ENCODE results near the gene SLC2A8. TPM values are rescaled to one million over a fixed set of nuclear protein-coding genes. Genes with fewer than 3 reads are reported as not detected.

SLC2A8 gene
- polyA plus RNA-seq, 1 donor (not counting 4 experiments of a cell fraction or from before 2014, with no cell fraction given) = 7.1 TPM

- Histone ChIP-seq H3K27me3 (ENCODE audit: control insufficient read depth, extremely low read depth, insufficient read depth, low read length) (no peaks in the 10 kb centered on the region), H3K9me3 (ENCODE audit: control insufficient read depth, low read depth, low read length) (no peaks in the 10 kb centered on the region), H3K27ac (ENCODE audit: control insufficient read depth, insufficient read depth, low read length) (no peak overlapping the region), H3K9me1 (ENCODE audit: control insufficient read depth, extremely low read depth, insufficient read depth, low read length) (no peaks in the 10 kb centered on the region), H4K20me1 (ENCODE audit: control insufficient read depth, extremely low read depth, insufficient read depth, low read length) (no peaks in the 10 kb centered on the region), H3K4me2 (ENCODE audit: control insufficient read depth, extremely low read depth, insufficient read depth, low read depth, low read length) (no peak overlapping the region), H2AFZ (ENCODE audit: control insufficient read depth, low read length) (no peak overlapping the region), H3K36me3 (ENCODE audit: control insufficient read depth in 2 of 2, extremely low read depth in 1 of 2, insufficient read depth in 2 of 2, low read length in 2 of 2) (no peaks in the 10 kb centered on the region), H3K4me3 (ENCODE audit: control insufficient read depth in 2 of 3, extremely low read depth in 1 of 3, insufficient read depth in 2 of 3, low read depth in 1 of 3, low read length in 3 of 3) (no peak overlapping the region), H3K4me1 (ENCODE audit: control insufficient read depth, extremely low read depth, insufficient read depth, low read length) (no peaks in the 10 kb centered on the region), H3K9ac (ENCODE audit: control insufficient read depth, extremely low read depth, insufficient read depth, low read length) (no peak overlapping the region), H3K79me2 (ENCODE audit: control insufficient read depth, insufficient read depth, low read length) (no peaks in the 10 kb centered on the region)
- dilution Hi-C loops (cut with MboI; ENCODE audit: extremely low pct_ligation_motif_present, low sequenced_read_pairs) = no loop called here
- DNase-seq (ENCODE audit: low read depth, low spot score) (no peak), FAIRE-seq (no peak)
- no peak for TF ChIP-seq CTCF (optimal IDR thresholded peaks at IDR 0.05 in 1 of 3, IDR thresholded peaks at IDR 0.05 in 1 of 3, conservative IDR thresholded peaks at IDR 0.05 in 1 of 3; ENCODE audit: extremely low read depth in 1 of 3, insufficient read depth in 2 of 3, low read length in 3 of 3)
- TF ChIP-seq EZH2 (IDR thresholded peaks at IDR 0.05; ENCODE audit: low read length) = no peak
These were observed 16.5 kb upstream of the SLC2A8 start for GRCh38 chr9:127380479-127380878.

- Histone ChIP-seq H3K4me2 (ENCODE audit: control insufficient read depth, extremely low read depth, insufficient read depth, low read depth, low read length) (no peak overlapping the region), H3K27me3 (ENCODE audit: control insufficient read depth, extremely low read depth, insufficient read depth, low read length) (no peaks in the 10 kb centered on the region), H3K36me3 (ENCODE audit: control insufficient read depth in 2 of 2, extremely low read depth in 1 of 2, insufficient read depth in 2 of 2, low read length in 2 of 2) (no peaks in the 10 kb centered on the region), H3K4me1 (ENCODE audit: control insufficient read depth, extremely low read depth, insufficient read depth, low read length) (no peaks in the 10 kb centered on the region), H3K79me2 (ENCODE audit: control insufficient read depth, insufficient read depth, low read length) (no peaks in the 10 kb centered on the region), H4K20me1 (ENCODE audit: control insufficient read depth, extremely low read depth, insufficient read depth, low read length) (no peaks in the 10 kb centered on the region), H2AFZ (ENCODE audit: control insufficient read depth, low read length) (no peak overlapping the region), H3K27ac (ENCODE audit: control insufficient read depth, insufficient read depth, low read length) (no peak overlapping the region), H3K9ac (ENCODE audit: control insufficient read depth, extremely low read depth, insufficient read depth, low read length) (no peak overlapping the region), H3K4me3 (ENCODE audit: control insufficient read depth in 2 of 3, extremely low read depth in 1 of 3, insufficient read depth in 2 of 3, low read depth in 1 of 3, low read length in 3 of 3) (no peak overlapping the region), H3K9me1 (ENCODE audit: control insufficient read depth, extremely low read depth, insufficient read depth, low read length) (no peaks in the 10 kb centered on the region), H3K9me3 (ENCODE audit: control insufficient read depth, low read depth, low read length) (no peaks in the 10 kb centered on the region)
- FAIRE-seq (no peak), DNase-seq (ENCODE audit: low read depth, low spot score) (no peak)
- TF ChIP-seq EZH2 (IDR thresholded peaks at IDR 0.05; ENCODE audit: low read length) (no peak), CTCF (optimal IDR thresholded peaks at IDR 0.05 in 1 of 3, IDR thresholded peaks at IDR 0.05 in 1 of 3, conservative IDR thresholded peaks at IDR 0.05 in 1 of 3; ENCODE audit: extremely low read depth in 1 of 3, insufficient read depth in 2 of 3, low read length in 3 of 3) (no peak)
- dilution Hi-C loops (cut with MboI; ENCODE audit: extremely low pct_ligation_motif_present, low sequenced_read_pairs) = no loop called here
These were observed 14.4 kb upstream of the SLC2A8 start for GRCh38 chr9:127382541-127382940.
